Glomerular visceral epithelial cell (primary cell): ENCODE measurements around the gene TREH.
"Not testable (repeated sequence)": the region's sequence is repeated elsewhere in the genome, so short reads cannot be mapped to it uniquely, and the experiment has no call there.

ENCODE experiments used
- DNase-seq: peaks from one replicate; pipeline ENCODE4 v3.0.0-alpha.2; 2016; ENCODE audit errors: extremely low spot score

The TREH gene

DNA sequence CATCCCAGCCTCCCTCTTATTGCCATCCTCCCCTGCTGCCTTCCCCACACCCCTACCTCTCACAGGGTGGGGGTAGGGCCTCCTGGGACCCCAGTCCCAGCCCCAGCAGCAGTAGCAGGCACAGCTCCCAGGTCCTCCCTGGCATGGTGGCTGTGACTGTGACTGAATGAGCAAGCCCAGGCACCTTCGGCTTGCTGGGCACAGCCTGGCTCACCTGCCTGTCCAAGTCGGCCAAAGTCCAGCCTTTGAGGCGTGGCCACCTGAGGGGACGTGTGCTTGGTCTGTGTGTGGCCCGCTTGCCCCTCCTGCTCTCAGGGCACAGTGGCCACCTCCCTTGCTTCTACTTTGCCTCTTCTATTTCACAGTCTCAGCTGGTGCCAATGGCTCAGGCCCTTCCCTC lies at the start of gene TREH:
TSS of gene TREH (minus strand) at position 168 of the 400 bp plus-strand sequence. CDS start at position 145, 23 bp downstream.
- DNase-seq: no peak

DNA sequence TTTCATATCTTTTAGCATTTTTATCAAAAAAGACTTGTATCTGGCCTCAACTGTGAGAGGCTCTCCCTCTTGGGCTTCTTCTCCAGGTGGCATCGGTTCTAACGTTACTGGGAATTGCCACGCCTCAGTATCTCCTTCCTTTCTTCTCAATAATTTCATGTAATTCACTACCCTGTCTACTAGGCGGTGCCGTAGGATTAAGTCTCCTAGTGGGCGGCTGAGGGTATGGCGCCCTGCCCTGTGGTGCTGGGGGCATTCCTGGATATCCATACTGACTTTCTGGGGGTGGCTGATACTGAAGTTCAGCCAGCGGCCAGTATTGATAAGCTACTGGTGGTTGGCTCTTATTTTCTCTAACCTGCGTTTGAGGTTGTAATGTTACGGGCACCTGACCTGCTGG lies 48.7 kb upstream of the TREH start:
- DNase-seq: not testable (repeated sequence)

- not testable (repeated sequence) for DNase-seq
Observed at GRCh38 chr11:118727721-118728066, 48.2 kb upstream of the TREH start.

GRCh38 chr11:118727001-118727720 lies 47.7 kb upstream of the TREH start:
- DNase-seq: not testable (repeated sequence)

- DNase-seq: not testable (repeated sequence)
Observed at GRCh38 chr11:118721478-118722015, 42.1 kb upstream of the TREH start.

GRCh38 chr11:118720740-118721139 lies 41.3 kb upstream of the TREH start:
- not testable (repeated sequence) for DNase-seq

DNA sequence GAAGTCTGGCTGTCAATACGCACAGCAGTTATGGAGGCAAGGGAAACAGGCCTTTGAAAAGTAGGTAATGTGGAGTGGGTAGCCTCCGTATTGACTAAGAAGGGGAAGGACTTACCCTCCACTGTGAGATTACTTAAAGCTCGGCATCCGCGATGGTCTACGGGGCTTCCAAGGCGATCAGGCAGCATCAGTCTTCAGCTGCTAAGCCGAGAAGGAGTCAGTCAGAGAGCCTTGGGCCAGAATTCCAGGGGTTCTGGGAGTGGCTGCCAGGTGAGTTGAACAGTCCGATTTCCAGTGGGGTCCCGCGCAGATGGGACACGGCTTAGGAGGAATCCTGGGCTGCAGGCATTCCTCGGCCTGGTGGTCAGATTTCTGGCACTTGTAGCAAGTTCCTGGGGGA lies 40.6 kb upstream of the TREH start:
- not testable (repeated sequence) for DNase-seq

DNA sequence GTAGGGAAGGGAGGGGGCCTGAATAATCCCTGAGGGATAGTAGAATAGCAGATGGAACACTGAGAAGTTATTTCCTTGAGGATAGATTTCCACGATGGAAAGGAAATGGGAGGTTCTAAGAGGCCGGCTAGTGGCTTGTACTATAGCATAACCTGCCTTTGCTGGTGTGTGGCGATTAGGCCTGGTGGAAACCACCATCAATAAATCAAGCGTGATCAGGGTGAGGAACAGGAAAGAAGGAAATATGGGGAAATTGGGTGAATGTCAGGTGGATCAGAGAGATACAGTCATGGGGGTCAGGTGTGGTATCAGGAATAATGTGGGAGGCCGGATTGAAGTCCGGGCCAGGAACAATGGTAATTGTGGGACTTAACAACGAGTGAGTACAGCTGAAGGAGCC lies 39.1 kb upstream of the TREH start:
- DNase-seq: not testable (repeated sequence)

DNA sequence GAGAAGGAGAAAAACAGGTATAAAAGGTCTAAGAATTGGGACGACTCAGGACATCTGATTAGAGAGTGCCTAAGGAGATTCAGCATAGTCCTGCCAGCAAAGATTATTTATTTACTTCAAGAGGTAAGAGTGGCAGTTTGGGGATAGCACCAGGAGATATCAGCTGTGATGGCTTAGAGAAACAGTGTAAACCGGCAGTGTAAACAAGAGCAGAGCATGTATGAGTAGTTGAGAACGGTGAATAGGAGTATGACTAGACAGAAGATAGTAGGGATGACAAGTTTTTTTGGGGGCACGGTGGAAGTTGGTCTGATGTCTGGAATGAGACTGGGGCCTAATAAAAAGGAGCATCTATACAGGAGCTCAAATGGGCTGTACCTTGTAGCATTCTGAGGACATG lies 38.3 kb upstream of the TREH start:
- not testable (repeated sequence) for DNase-seq

GRCh38 chr11:118717221-118717620 lies 37.8 kb upstream of the TREH start:
- not testable (repeated sequence) for DNase-seq

- no peak for DNase-seq
Observed at GRCh38 chr11:118715837-118716260, 36.4 kb upstream of the TREH start.

GRCh38 chr11:118715245-118715831 lies 35.9 kb upstream of the TREH start:
- no peak for DNase-seq

- DNase-seq: no peak
Observed at GRCh38 chr11:118714816-118715215, 35.4 kb upstream of the TREH start.

DNA sequence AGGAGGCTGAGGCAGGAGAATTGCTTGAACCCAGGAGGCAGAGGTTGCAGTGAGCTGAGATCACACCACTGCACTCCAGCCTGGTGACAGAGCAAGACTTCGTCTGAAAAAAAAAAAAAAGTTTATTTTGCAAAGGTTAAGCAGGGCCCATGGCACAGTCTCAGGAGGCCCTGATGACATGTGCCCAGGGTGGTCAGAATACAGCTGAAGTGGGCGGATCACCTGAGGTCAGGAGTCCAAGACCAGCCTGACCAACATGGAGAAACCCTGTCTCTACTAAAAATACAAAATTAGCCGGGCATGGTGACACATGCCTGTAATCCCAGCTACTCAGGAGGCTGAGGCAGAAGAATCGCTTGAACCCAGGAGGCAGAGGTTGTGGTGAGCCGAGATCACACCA lies 35.0 kb upstream of the TREH start:
- not testable (repeated sequence) for DNase-seq

- no peak for DNase-seq
Observed at GRCh38 chr11:118708296-118708695, 28.8 kb upstream of the TREH start.

DNA sequence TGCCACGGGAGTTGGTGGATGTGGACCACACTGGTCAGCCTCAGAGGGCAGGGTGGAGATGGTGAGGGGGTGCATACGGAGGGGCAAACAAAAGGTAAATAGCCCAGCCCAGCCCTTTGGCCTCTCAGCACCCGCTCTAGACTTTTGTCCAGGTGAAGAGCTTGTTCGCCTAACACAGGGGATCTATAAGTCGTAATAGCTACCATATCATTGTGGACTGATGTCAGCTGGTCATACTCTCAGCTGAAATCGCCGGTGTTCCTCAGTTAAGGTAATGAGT lies 27.0 kb upstream of the TREH start:
- DNase-seq: no peak

GRCh38 chr11:118705791-118706545 lies 26.5 kb upstream of the TREH start:
- DNase-seq: no peak

DNA sequence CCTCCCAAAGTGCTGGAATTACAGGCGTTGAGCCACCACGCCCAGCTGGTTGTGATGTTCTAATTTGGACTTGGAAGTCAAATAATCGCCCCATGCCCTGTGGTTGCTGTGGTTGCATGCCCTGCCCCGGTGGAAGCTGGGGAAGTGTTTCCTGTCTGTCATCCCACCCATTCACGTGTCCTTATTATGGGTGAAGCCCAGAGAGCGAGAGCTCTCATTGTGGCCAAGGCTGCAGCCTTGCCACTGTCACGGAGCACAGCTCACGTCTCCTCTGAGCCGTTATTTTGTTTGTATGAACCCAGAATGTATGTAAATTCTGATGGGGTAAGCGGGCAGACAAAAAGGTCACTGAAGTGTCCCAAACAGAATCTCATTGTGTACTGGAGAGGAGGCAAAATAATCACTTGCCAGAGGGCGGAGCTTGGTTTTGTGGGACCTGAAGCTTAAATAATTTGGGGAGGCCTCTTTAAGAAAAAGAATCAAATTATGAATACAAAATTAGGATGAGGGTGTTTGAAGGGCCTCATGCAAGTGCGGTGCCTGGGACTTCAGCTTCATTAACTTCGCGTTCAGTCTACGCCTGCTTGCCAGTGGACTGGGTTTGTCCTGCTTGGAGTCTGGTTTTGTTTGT lies 25.8 kb upstream of the TREH start:
- DNase-seq: peak; percentile 8

DNA sequence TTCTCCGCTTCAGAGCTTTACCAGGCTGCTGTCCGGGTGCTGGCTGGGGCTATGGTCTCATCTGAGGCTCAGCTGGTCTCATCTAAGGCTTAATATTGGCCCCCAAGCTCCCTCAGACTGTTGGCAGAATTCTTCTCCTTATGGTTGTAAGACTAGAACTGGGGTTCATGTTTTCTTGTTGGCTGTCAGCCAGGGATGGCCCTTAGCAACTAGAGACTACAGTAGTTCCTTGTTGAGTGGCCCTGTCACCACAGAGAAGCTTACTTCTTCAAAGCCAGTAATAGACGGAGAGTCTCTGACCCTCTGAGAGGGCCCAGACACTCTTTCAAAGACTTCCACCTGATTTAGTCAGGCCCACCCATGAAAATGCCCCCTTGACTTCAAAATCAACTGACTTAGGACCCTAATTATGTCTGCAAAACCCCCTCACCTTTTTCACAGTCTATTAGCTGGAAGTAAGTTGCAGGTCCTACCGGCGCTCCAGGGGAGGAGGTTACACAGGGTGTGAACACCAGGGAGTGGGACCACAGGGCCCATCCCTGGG lies 24.2 kb upstream of the TREH start:
- no peak for DNase-seq

GRCh38 chr11:118699506-118700220 lies 20.2 kb upstream of the TREH start:
- DNase-seq: no peak

DNA sequence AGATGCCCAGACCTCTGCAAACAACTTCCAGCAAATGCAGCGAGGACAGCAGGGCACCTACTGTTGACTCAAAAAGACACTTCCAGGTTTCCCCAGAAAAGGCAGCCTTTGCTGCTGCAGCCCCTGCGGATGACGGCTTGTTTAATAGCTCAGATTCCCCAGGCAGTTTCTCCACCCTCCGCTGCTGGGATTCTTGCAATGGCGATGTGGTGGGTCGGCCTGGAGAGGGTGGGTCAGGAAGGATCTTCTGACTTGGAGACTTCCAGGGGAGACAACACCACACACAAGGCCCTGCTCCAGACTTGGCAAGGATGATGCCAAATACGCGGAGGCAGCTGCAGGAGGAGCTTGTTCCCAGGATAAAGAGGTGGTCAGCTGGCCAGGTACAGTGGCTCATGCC lies 17.9 kb upstream of the TREH start:
- no peak for DNase-seq
